ENCODE results near the gene ABCB10. TPM values are rescaled to one million over a fixed set of nuclear protein-coding genes. Genes with fewer than 3 reads are reported as not detected.

The ABCB10 gene
- total and polyA plus RNA-seq, 2 experiments from 2014 or later, result 13.6 to 17.0 TPM

DNA sequence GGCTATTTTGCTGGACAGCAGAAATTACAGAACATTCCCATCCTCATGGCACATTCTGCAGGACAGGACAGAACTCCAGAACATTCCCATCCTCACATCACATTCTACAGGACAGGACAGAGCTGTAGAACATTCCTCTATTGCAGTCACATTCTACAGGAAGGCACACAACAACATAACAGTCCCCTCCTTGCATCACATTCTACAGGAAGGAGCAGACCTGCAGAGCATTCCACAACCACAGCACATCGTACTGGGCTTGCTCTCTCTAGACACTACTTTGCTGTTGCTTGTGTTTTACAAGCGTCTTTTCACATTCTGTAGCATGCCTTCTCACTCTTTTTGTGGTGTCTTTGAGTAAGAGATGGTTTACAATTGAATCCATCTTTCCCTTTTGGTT, 26.8 kb upstream of the ABCB10 start:
- no peaks in the 10 kb centered on the region for H3K4me1 ChIP-seq (ENCODE audit: low read depth)
- no peak overlapping the region for H3K27ac ChIP-seq
- H3K9me3 ChIP-seq (ENCODE audit: low read depth), result no peaks in the 10 kb centered on the region
- DNase-seq (ENCODE audit: low read depth in 1 of 2, low spot score in 1 of 2), result no peak
- no peak overlapping the region for H3K4me3 ChIP-seq
- no peaks in the 10 kb centered on the region for H3K36me3 ChIP-seq
- TF ChIP-seq, protein P1, sequence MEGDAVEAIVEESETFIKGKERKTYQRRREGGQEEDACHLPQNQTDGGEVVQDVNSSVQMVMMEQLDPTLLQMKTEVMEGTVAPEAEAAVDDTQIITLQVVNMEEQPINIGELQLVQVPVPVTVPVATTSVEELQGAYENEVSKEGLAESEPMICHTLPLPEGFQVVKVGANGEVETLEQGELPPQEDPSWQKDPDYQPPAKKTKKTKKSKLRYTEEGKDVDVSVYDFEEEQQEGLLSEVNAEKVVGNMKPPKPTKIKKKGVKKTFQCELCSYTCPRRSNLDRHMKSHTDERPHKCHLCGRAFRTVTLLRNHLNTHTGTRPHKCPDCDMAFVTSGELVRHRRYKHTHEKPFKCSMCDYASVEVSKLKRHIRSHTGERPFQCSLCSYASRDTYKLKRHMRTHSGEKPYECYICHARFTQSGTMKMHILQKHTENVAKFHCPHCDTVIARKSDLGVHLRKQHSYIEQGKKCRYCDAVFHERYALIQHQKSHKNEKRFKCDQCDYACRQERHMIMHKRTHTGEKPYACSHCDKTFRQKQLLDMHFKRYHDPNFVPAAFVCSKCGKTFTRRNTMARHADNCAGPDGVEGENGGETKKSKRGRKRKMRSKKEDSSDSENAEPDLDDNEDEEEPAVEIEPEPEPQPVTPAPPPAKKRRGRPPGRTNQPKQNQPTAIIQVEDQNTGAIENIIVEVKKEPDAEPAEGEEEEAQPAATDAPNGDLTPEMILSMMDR (IDR thresholded peaks at IDR 0.05; ENCODE audit: low read depth, low read length), result no peak
- no peaks in the 10 kb centered on the region for H3K27me3 ChIP-seq

DNA sequence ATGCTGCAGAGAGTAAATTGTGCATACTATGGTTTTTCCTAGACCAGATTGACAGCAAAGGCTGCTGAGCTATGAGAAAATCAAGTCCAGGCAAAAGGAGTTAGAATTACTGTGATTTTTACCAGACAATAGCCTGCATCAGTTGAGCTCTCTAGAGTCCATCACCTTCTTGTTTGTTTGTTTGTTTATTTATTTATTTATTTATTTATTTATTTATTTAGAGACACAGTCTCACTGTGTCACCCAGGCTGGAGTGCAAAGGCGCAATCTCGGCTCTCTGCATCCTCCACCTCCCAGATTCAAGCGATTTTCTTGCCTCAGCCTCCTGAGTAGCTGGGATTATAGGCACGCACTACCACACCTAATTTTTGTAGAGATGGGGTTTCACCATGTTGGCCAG, 24.2 kb upstream of the ABCB10 start:
- Histone ChIP-seq H3K4me1 (ENCODE audit: low read depth) (peaks cover 9% of the 10 kb centered on the region), H3K9me3 (ENCODE audit: low read depth) (no peaks in the 10 kb centered on the region), H3K4me3 (no peak overlapping the region), H3K36me3 (no peaks in the 10 kb centered on the region), H3K27me3 (no peaks in the 10 kb centered on the region), H3K27ac (no peak overlapping the region)
- DNase-seq (ENCODE audit: low read depth in 1 of 2, low spot score in 1 of 2), result no peak
- TF ChIP-seq, protein P1 (IDR thresholded peaks at IDR 0.05; ENCODE audit: low read depth, low read length), result no peak

- TF ChIP-seq, protein P1 (IDR thresholded peaks at IDR 0.05; ENCODE audit: low read depth, low read length), result no peak
- H3K27ac ChIP-seq, result no peak overlapping the region
- H3K27me3 ChIP-seq, result no peaks in the 10 kb centered on the region
- DNase-seq (ENCODE audit: low read depth in 1 of 2, low spot score in 1 of 2), result peak; percentile 22 to 29
- H3K9me3 ChIP-seq (ENCODE audit: low read depth), result no peaks in the 10 kb centered on the region
- H3K4me1 ChIP-seq (ENCODE audit: low read depth), result peaks cover 9% of the 10 kb centered on the region
- H3K4me3 ChIP-seq, result no peak overlapping the region
- no peaks in the 10 kb centered on the region for H3K36me3 ChIP-seq
Measured at GRCh38 chr1:229582011-229582694, 23.6 kb upstream of the ABCB10 start.

DNA sequence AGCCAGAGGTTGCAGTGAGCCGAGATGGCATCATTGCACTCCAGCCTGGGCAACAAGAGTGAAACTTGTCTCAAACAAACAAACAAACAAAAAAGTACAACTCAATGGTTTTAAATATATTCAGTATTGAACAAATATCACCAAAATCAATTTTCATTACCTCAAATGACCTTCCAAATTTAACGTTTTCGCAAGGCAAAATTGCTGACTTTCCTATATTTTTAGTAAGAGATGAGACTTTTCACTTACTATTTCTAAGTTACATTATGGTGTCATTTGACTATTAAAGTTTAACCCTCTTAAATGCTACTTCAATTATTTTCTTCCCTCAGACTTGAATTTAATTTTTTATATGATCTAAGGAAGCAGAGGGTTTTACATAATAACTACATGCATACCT, 23.0 kb upstream of the ABCB10 start:
- H3K9me3 ChIP-seq (ENCODE audit: low read depth), result no peaks in the 10 kb centered on the region
- TF ChIP-seq, protein P1 (IDR thresholded peaks at IDR 0.05; ENCODE audit: low read depth, low read length), result no peak
- H3K27me3 ChIP-seq, result no peaks in the 10 kb centered on the region
- H3K27ac ChIP-seq, result no peak overlapping the region
- H3K4me3 ChIP-seq, result no peak overlapping the region
- DNase-seq (ENCODE audit: low read depth in 1 of 2, low spot score in 1 of 2), result no peak
- no peaks in the 10 kb centered on the region for H3K36me3 ChIP-seq
- peaks cover 9% of the 10 kb centered on the region for H3K4me1 ChIP-seq (ENCODE audit: low read depth)

- H3K27me3 ChIP-seq, result no peaks in the 10 kb centered on the region
- peaks cover 9% of the 10 kb centered on the region for H3K4me1 ChIP-seq (ENCODE audit: low read depth)
- TF ChIP-seq, protein P1 (IDR thresholded peaks at IDR 0.05; ENCODE audit: low read depth, low read length), result no peak
- DNase-seq (ENCODE audit: low read depth in 1 of 2, low spot score in 1 of 2), result peak in 1 of 2 donors; percentile 60
- H3K9me3 ChIP-seq (ENCODE audit: low read depth), result no peaks in the 10 kb centered on the region
- H3K4me3 ChIP-seq, result no peak overlapping the region
- no peak overlapping the region for H3K27ac ChIP-seq
- H3K36me3 ChIP-seq, result no peaks in the 10 kb centered on the region
Measured at GRCh38 chr1:229579059-229579673, 20.7 kb upstream of the ABCB10 start.
